SK-N-SH treated with all-trans-retinoic acid at 6 μM for 48 hours (cell line): Measurements from ENCODE around the gene TUBGCP5.

ENCODE experiments used
- ARNTL ChIP-seq: fragments of 450-650 bp; formaldehyde crosslinking; IDR thresholded peaks from 2 replicates; pipeline ENCODE4 v1.5.0; 2020; ENCODE audit warnings: low read depth, mild to moderate bottlenecking, moderate library complexity, borderline replicate concordance
- PPARA ChIP-seq: fragments of 250-450 bp; sonication (Bioruptor Pico); IDR thresholded peaks from 2 replicates; pipeline ENCODE4 v1.5.0; 2020; ENCODE audit warnings: mild to moderate bottlenecking, borderline replicate concordance
- RARB ChIP-seq: fragments of 250-450 bp; sonication (Bioruptor Pico); IDR thresholded peaks from 2 replicates; pipeline ENCODE4 v1.8.0; 2021; ENCODE audit warnings: mild to moderate bottlenecking, moderate library complexity
- TCF4 ChIP-seq: fragments of 250-450 bp; sonication (Bioruptor Pico); IDR thresholded peaks from 2 replicates; pipeline ENCODE4 v1.8.0; 2021; ENCODE audit warnings: mild to moderate bottlenecking, moderate library complexity, borderline replicate concordance
- TOX ChIP-seq: fragments of 250-450 bp; sonication (Bioruptor Pico); IDR thresholded peaks from 2 replicates; pipeline ENCODE4 v1.8.0; 2021; ENCODE audit warnings: mild to moderate bottlenecking, moderate library complexity, borderline replicate concordance
- ZC3H10 ChIP-seq: fragments of 250-450 bp; sonication (Bioruptor Pico); IDR thresholded peaks from 2 replicates; pipeline ENCODE4 v1.5.1; 2021; ENCODE audit warnings: mild to moderate bottlenecking, moderate library complexity
- ZFP3 ChIP-seq: fragments of 250-450 bp; sonication (Bioruptor Pico); IDR thresholded peaks from 2 replicates; pipeline ENCODE4 v1.5.0; 2020; ENCODE audit warnings: mild to moderate bottlenecking, moderate library complexity
- TF ChIP-seq, protein P1 (sequence below): fragments of 250-450 bp; sonication (Bioruptor Pico); IDR thresholded peaks from 2 replicates; pipeline ENCODE4 v1.8.0; 2020; ENCODE audit warnings: mild to moderate bottlenecking, moderate library complexity, borderline replicate concordance

GRCh38 chr15:22950256-22950990 is 88.9 kb downstream of the TUBGCP5 start:
- no peak for TF ChIP-seq RARB
- no peak for TF ChIP-seq ARNTL (CRISPR knock-in tag)
- no peak for TF ChIP-seq TCF4
- TF ChIP-seq ZC3H10 (CRISPR knock-in tag), result no peak
- TF ChIP-seq, protein P1, sequence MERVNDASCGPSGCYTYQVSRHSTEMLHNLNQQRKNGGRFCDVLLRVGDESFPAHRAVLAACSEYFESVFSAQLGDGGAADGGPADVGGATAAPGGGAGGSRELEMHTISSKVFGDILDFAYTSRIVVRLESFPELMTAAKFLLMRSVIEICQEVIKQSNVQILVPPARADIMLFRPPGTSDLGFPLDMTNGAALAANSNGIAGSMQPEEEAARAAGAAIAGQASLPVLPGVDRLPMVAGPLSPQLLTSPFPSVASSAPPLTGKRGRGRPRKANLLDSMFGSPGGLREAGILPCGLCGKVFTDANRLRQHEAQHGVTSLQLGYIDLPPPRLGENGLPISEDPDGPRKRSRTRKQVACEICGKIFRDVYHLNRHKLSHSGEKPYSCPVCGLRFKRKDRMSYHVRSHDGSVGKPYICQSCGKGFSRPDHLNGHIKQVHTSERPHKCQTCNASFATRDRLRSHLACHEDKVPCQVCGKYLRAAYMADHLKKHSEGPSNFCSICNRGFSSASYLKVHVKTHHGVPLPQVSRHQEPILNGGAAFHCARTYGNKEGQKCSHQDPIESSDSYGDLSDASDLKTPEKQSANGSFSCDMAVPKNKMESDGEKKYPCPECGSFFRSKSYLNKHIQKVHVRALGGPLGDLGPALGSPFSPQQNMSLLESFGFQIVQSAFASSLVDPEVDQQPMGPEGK (CRISPR knock-in tag), result no peak
- TF ChIP-seq PPARA, result no peak
- no peak for TF ChIP-seq ZFP3 (CRISPR knock-in tag)
- no peak for TF ChIP-seq TOX (CRISPR knock-in tag)
